GM18526 (cell line): ENCODE data around the gene STK38L.

Experiments
- POLR2A ChIP-seq: IDR thresholded peaks from 3 replicates; pipeline ENCODE4 v1.6.1; 2011; ENCODE audit not compliant: insufficient read length; ENCODE audit errors: extremely low read depth

The STK38L gene

GRCh38 chr12:27340971-27341370 lies 96.9 kb downstream of the STK38L start:
- no peak for TF ChIP-seq POLR2A

DNA sequence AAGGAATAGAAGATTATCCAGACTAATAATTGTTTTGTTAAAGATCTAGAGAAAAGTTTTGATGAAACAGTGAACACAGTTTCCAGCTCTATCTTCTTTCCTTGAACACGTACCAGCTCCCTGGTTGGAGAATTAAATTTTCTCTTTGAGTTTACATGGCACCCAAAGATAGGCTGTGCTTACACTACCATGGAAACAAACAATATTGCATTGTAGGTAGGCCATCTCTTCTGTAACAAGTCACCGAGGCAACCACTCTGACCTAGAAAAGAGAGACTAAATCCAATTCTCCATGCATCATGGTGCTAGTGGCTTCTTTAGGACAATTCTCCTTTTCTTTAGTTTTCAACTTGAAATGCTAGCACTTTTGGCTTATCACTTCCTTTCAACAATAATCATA lies 98.5 kb downstream of the STK38L start:
- no peak for TF ChIP-seq POLR2A

GRCh38 chr12:27343255-27344000 lies 99.3 kb downstream of the STK38L start:
- TF ChIP-seq POLR2A: no peak

DNA sequence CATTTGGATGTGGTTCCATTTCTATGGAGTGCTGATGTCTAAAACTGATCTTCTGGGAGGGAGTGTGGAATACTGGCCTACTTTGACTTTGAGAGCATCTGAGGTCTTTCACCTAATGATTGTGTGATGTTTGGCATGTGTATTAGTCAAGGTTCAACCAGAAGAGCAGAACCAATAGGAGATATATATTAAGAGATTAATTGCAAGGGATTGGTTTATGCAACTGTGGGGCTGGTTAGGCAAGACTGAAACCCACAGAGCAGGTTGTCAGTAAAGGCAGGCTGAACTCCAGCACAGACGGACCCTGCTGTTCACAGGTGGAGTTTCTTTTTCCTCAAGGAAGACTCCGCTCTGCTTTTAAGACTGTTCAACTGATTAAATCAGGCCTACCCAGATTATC lies 100.2 kb downstream of the STK38L start:
- TF ChIP-seq POLR2A: no peak

GRCh38 chr12:27344760-27345159 lies 100.7 kb downstream of the STK38L start:
- TF ChIP-seq POLR2A: no peak

DNA sequence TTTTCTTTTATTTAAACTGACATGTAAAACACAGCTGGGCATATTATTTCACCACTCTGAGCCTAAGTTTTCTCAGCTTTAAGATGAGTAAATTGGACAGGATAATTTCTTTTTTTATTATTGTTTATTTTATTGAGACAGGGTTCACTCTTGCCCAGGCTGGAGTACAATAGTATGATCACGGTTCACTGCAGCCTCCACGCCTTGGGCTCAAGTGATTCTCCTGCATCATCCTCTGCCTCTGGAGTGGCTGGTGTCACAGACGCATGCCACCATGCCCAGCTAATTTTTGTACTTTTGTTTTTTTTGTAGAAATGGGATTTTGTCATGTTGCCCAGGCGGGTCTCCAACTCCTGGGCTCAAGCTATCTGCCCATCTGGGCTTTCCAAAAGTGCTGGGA lies 101.3 kb downstream of the STK38L start:
- no peak for TF ChIP-seq POLR2A

DNA sequence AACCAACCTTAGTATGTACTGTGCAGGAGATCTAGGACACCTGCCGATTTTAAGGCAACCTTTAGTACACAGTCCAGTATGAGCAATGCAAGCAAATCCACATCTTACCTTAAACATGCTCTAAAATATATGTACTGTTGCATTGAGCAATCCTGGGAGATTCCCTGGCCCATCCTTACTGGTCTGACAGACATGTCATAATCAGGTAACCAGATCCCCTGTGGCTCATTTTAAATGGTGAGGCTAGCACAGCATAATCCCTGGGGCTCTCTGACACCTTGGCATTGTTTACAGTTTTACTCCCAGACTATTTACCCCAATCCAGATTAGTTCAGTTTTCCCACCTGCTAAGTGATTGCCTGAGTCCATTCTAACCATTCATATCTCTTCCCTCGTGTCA lies 103.7 kb downstream of the STK38L start:
- TF ChIP-seq POLR2A: no peak

- no peak for TF ChIP-seq POLR2A
These were observed 107.4 kb downstream of the STK38L start for GRCh38 chr12:27351476-27351875.

- TF ChIP-seq POLR2A: no peak
These were observed 111.4 kb downstream of the STK38L start for GRCh38 chr12:27355486-27355885.

- TF ChIP-seq POLR2A: no peak
These were observed 111.9 kb downstream of the STK38L start for GRCh38 chr12:27355979-27356378.

GRCh38 chr12:27359578-27360340 lies 115.7 kb downstream of the STK38L start:
- no peak for TF ChIP-seq POLR2A

DNA sequence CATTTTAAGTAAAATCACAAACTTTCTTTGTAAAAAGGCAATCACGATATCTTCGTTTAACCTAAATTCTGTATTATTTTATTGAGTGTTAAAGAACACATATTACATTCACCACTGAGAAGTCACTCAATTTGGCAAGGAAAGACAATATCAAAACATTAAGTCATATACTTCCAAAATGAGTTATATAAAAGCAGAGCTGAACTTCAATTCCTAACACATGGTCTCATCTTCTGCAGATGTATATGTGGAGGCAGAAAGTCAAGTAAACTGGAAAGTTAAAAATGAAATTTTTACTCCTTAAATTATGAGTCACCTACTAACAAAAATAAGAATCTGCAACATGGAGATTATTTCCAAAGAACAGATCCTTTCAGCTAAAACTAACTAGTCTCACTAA lies 117.3 kb downstream of the STK38L start:
- TF ChIP-seq POLR2A: no peak

- no peak for TF ChIP-seq POLR2A
These were observed 122.5 kb downstream of the STK38L start for GRCh38 chr12:27366621-27367020.

DNA sequence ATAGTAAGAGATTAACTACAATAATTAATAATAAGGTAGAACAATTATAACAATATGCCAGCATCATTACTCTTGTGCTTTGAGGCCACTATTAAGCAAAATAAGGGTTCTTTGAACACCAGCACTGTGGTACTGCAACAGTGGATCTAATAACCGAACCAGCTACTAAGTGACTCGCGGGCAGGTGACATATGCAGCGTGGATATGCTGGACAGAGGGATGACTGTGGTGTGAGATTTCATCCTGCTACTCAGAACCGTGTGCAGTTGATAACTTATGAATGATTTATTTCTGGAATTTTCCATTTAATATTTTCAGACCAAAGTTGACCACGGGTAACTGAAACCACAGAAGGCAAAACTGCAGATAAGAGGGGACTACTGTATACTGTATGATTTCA lies 123.0 kb downstream of the STK38L start:
- TF ChIP-seq POLR2A: no peak
